HG03159 (cell line): ENCODE results near the gene CEBPG.

Experiments used
- ATAC-seq: cut with Tn5 transposase; IDR thresholded peaks from one replicate; pipeline ENCODE4 v1.9.1; 2021; ENCODE audit warnings: mild to moderate bottlenecking, moderate library complexity; ENCODE audit not compliant: unreplicated experiment

CEBPG gene

DNA sequence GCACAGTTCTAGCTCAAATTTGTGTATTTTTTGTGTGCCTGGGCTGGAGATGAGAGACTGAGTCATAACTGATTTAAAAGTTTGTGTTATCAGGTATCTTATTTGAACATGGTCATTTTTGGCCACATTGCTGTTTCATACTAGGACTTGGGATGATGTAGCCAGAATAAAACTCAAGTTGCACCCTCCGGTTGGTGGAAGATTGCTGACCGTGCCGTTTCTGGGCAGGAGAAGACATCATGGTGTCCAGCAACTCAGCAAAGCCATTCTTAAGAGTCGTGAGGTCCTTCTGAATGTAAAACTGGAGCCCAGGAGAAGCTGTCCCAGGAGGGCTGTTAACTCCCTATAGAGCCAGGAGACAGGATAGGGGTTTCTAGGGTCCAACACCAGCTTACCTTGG, 7.6 kb downstream of the CEBPG start:
- ATAC-seq: no peak

GRCh38 chr19:33382006-33382405, 8.5 kb downstream of the CEBPG start:
- no peak for ATAC-seq

- no peak for ATAC-seq
Measured at GRCh38 chr19:33382982-33383381, 9.5 kb downstream of the CEBPG start.

- no peak for ATAC-seq
Measured at GRCh38 chr19:33383720-33384292, 10.3 kb downstream of the CEBPG start.

- no peak for ATAC-seq
Measured at GRCh38 chr19:33384983-33385382, 11.5 kb downstream of the CEBPG start.

- no peak for ATAC-seq
Measured at GRCh38 chr19:33385956-33386355, 12.4 kb downstream of the CEBPG start.

DNA sequence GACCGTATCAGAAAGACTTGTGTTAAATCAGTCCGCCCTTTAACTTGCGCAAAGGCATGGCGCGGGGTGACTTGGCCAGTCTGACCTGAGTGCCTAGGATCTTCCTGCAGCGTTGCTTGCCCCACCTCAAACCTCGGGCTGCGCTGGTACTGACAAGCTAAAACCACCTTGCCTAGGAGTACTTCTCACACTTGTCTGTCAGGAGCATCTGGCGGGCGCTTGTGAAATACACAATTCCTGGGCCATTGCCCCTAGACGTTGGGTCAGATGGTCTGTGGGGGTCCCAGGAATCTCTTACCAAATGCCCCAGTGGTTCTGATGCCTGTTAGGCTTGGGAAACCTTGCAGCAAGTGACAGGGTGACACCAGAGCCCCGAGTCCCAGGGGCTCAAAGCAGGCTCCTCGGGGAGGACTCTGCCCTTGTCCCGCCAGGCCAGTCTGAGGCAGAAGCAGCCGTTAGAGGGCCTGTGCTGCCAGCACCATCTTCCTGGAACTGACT, 12.9 kb downstream of the CEBPG start:
- ATAC-seq: no peak

- no peak for ATAC-seq
Measured at GRCh38 chr19:33387351-33388230, 14.1 kb downstream of the CEBPG start.

GRCh38 chr19:33388231-33388724, 14.8 kb downstream of the CEBPG start:
- ATAC-seq: no peak

DNA sequence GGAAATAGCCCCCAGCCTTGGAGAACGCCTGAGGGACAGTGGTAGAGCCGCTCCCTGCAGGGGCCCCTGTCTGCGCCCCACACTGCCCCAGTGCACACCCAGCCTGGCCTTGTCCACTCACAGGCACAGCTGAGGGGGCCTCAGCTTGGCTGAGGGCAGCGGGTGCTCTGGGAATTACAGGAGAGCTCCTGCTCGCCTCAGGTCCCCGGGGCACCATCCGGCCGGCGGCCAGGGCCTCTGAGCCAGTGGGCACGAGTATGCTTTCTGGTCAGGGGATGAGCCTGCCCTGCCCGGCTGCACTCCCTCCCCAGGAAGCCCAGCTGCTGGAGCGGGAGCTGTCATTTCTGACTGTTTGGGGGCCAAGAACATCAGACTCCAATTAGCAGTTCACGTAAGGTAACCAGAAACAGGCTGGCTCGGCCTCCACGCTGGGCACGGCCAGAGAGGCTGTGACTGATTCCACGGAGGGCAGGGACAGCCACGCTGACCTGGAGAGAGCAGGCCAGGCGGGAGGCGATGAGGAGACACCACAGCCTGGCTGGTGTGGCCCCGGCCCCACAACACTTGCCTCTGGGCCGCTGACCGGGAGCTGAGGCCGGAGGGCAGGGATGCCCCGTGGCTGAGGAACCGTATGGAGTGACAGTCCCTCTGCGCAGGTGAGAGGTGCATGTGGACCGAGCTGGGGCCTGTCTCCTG, 15.4 kb downstream of the CEBPG start:
- ATAC-seq: no peak

GRCh38 chr19:33389421-33390100, 16.1 kb downstream of the CEBPG start:
- no peak for ATAC-seq

DNA sequence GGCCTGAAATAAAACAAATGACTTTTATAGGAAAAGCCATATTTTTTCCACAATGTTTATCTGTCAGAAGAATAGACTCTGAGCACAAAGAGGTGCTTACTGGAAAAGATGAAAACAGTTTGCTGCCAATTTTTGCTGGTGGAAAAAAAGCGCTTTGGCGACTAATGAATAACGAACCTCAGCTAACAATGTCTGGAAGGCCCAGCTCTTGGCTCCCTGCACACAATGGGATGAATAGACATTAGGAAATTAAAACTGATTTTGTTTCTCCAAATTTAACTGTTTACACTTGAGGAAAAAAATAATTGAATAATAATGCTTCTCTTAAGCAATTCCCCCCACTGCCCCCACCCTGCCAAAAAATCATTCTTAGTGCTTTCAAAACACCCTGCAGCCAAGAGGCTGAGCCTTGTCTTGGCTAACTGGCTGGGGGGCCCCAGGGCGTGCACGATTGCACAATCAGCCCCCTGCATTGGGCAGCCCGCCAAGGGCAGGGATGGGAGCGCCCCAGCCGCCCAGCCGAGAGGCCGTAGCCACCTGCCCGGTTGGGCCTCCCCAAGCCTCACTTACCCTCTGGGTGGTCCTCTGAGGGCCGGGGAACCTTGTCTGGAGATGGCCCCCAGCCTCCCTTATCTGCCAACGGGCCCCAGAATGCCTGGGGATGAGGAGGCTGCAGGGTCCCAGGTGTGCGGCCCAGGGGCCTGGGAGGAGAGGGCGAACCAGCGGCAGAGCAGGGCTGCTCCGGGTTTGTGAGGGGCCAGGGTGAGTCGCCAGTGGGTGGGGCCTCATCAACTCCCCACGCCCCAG, 16.8 kb downstream of the CEBPG start:
- ATAC-seq: no peak

DNA sequence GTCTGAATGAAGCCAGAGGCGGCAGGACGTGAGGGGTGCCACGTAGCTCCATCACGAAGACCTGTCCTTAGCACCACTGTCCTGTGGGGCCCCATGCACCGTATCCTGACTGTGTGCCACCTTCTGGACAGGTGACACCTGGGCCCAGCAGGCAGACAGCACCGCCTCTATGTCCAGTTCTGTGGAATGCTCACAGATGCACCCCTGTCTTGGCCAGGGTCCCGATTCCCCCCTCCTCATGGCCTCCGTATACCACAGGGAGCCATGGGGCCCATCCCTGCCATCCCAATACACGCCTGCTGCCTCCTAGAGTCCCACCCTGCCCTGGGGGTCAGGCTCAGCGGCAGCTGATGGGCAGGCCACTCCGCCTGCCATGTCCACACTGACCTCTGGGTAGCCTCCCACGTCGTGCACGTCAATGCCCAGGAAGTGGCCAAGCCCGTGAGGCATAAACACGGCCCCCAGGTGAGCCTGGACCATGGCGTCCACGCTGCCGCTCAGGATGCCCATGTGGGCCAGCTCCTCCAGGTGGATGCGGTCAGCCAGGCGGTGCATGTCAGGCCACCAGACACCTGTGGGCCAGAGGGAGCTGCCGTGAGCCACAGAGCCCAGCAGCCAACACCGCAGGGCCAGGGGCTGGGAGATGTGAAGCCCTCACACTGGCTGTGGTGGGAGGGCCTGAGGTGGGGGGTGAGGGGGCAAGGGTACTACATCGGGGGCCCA, 17.6 kb downstream of the CEBPG start:
- ATAC-seq: no peak

- ATAC-seq: no peak
Measured at GRCh38 chr19:33391631-33392249, 18.2 kb downstream of the CEBPG start.

DNA sequence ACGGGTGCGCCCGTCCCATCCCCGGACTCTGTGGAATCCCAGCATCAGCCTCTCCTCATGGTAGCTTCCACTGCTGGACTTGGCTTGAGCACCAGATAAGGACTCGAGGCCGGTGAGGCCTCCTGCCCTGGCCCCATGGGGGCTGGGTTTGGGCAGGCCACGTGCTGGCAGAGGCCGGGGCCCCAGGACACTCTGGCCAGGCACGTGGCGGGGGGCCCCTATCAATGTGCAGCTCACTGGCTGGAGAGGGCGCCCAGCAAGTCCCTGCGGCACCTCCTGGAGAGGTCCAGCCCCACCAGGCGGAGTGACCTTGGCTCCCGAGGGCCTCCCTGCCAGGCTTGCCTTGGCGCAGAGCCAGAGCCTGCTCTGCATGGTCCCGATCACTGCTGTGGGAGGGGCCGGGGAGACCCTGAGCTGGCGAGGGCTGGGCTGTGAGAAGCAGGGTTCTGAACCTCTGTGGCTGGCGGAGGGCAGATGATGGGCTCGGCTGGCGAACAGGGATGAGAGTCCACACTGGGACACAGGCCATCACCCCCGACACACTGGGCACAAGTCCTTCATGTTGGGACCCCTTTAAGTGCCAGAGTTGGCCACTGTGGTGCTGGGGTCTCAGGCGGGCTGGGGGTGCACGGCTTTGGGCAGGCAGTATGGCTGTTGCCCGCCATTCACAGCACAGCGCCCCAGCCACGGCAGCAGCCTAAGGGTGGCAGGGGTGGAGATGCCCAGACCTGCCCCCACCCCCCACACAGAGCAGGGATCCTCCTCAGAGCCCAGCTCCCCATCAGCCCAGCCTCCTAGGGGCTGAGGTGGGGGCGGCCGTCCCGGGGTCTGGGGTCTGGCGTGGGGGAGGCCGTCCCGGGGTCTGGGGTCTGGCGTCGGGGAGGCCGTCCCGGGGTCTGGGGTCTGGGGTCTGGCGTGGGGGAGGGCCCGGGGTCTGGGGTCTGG, 19.1 kb downstream of the CEBPG start:
- no peak for ATAC-seq

DNA sequence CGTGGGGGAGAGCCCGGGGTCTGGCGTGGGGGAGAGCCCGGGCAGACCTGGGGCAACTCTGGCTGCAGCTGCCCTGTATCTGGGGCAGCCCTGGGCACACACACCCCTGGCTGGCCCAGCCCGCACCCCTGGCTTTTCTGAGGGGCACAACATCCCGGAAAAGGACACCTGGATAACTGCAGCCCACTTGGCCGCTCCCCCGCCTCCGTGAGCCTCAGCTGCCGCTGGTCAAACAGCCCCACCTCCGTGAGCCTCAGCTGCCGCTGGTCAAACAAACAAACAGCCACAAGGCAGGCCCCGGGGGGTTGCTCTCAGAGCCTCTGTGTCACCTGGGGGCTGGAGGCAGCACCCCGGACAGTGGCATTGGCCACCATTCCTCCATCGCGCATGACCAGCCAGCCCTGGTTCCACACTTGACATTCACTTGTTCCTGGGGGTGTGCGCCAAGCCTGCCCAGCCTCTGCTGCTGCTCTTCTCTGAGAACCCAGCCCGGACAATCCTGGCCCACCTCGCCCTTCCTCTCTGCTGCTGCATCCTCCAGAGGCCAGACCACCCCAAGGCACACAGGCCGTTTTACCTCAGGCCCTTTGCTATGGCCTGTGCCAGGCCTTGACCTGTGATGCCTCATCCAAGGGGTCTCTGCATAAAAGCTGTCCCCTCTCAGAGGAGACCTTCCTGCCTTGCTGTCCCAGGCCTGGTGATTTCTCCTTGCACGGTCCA, 19.9 kb downstream of the CEBPG start:
- no peak for ATAC-seq

DNA sequence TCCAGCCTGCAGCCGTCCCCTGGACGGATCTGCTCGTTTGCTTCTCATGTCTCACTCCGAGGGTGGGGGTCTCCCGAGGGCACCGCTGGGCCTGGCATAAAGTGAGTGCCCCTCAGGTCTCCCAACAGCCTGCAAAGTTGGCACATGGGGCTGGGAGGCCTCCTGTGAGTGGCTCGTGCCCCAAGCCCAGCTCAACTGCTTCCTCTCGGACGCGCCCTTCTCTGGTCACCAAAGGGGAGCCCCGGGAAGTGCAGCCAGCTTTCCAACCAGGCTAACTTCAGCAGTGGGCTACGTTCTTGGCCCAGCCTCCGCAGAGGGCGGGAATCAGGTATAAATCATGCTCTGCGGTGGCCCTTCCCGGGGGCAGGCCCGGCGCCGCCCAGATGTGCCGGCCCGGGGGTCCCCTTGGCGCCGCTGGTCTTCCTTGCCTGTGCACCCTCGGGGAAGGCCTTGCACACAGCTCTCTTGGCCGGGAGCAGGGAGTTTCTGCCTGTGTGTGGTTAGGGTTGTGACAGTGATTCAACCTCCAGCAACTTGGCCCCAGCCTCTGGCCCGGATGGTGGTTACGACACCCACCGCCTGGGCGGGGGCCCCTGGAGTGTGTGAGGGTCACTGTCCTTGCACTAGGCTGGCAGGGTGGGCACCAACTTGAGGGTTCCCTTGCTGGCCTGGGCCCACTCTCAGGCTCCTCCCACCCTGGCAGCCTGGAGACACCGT, 20.7 kb downstream of the CEBPG start:
- no peak for ATAC-seq
